Glutamatergic neuron (in vitro differentiated cells): ENCODE data around the gene SH3GL2. TPM values are rescaled to one million over a fixed set of nuclear protein-coding genes. Genes with fewer than 3 reads are reported as not detected.

ENCODE experiments used
- DNase-seq: peaks from one replicate; pipeline ENCODE4 v3.0.0; 2022
- H3K27ac Mint-ChIP-seq: one replicate; pipeline ENCODE4 v1.8.0; 2020; ENCODE audit warnings: mild to moderate bottlenecking, mixed read lengths, inconsistent platforms; ENCODE audit not compliant: unreplicated experiment
- H3K27me3 Mint-ChIP-seq: one replicate; pipeline ENCODE4 v1.8.0; 2020; ENCODE audit warnings: mild to moderate bottlenecking, moderate library complexity, mixed read lengths, inconsistent platforms; ENCODE audit not compliant: unreplicated experiment
- H3K36me3 Mint-ChIP-seq: one replicate; pipeline ENCODE4 v1.8.0; 2020; ENCODE audit warnings: mild to moderate bottlenecking, mixed read lengths, inconsistent platforms; ENCODE audit not compliant: unreplicated experiment
- H3K4me1 Mint-ChIP-seq: one replicate; pipeline ENCODE4 v1.8.0; 2020; ENCODE audit warnings: mild to moderate bottlenecking, low read depth, mixed read lengths, inconsistent platforms; ENCODE audit not compliant: unreplicated experiment
- H3K4me3 Mint-ChIP-seq: one replicate; pipeline ENCODE4 v1.8.0; 2020; ENCODE audit warnings: mild to moderate bottlenecking, mixed read lengths, inconsistent platforms; ENCODE audit not compliant: unreplicated experiment
- H3K9me3 Mint-ChIP-seq: one replicate; pipeline ENCODE4 v1.8.0; 2020; ENCODE audit warnings: mild to moderate bottlenecking, moderate library complexity, mixed read lengths, inconsistent platforms; ENCODE audit not compliant: unreplicated experiment
- CTCF ChIP-seq: fragments of 200-600 bp; sonication (generic); IDR thresholded peaks from one replicate; pipeline ENCODE4 v1.5.0; 2021; ENCODE audit not compliant: partially characterized antibody, unreplicated experiment
- total RNA-seq: library from RNA; stranded (reverse); fragmentation: NEBNext Ultra II Directional; extraction: Animal tissue kit (Norgen Biotek cat#: 25700); gene quantifications from one replicate; pipeline ENCODE4 v1.2.1, GENCODE V29; 2021; ENCODE audit not compliant: unreplicated experiment

The SH3GL2 gene
- total RNA-seq, 1 donor from 2014 or later: 8.1 TPM

- H3K9me3 Mint-ChIP-seq: no peaks in the 10 kb centered on the region
- TF ChIP-seq CTCF: no peak
- H3K4me3 Mint-ChIP-seq: no peak overlapping the region
- H3K4me1 Mint-ChIP-seq: no peaks in the 10 kb centered on the region
- H3K27me3 Mint-ChIP-seq: no peaks in the 10 kb centered on the region
- H3K36me3 Mint-ChIP-seq: no peaks in the 10 kb centered on the region
- no peak for DNase-seq
- no peak overlapping the region for H3K27ac Mint-ChIP-seq
Observed at GRCh38 chr9:17688834-17689233, 110.0 kb downstream of the SH3GL2 start.

GRCh38 chr9:17694336-17694735 lies 115.5 kb downstream of the SH3GL2 start:
- Mint-ChIP-seq H3K27ac (no peak overlapping the region), H3K36me3 (no peaks in the 10 kb centered on the region), H3K9me3 (no peaks in the 10 kb centered on the region), H3K27me3 (no peaks in the 10 kb centered on the region), H3K4me1 (peaks cover 1% of the 10 kb centered on the region), H3K4me3 (no peak overlapping the region)
- TF ChIP-seq CTCF: no peak
- no peak for DNase-seq

GRCh38 chr9:17695482-17695881 lies 116.6 kb downstream of the SH3GL2 start:
- H3K27ac Mint-ChIP-seq: no peak overlapping the region
- no peak overlapping the region for H3K4me3 Mint-ChIP-seq
- H3K9me3 Mint-ChIP-seq: no peaks in the 10 kb centered on the region
- no peak for TF ChIP-seq CTCF
- H3K27me3 Mint-ChIP-seq: no peaks in the 10 kb centered on the region
- DNase-seq: no peak
- no peaks in the 10 kb centered on the region for H3K36me3 Mint-ChIP-seq
- H3K4me1 Mint-ChIP-seq: peaks cover 11% of the 10 kb centered on the region

- Mint-ChIP-seq H3K27me3 (no peaks in the 10 kb centered on the region), H3K36me3 (no peaks in the 10 kb centered on the region), H3K27ac (no peak overlapping the region), H3K9me3 (no peaks in the 10 kb centered on the region), H3K4me1 (peaks cover 13% of the 10 kb centered on the region), H3K4me3 (no peak overlapping the region)
- no peak for TF ChIP-seq CTCF
- DNase-seq: no peak
Observed at GRCh38 chr9:17699615-17700330, 120.9 kb downstream of the SH3GL2 start.

- H3K27me3 Mint-ChIP-seq: peaks cover 2% of the 10 kb centered on the region
- no peaks in the 10 kb centered on the region for H3K9me3 Mint-ChIP-seq
- no peak for DNase-seq
- no peak for TF ChIP-seq CTCF
- H3K36me3 Mint-ChIP-seq: no peaks in the 10 kb centered on the region
- H3K27ac Mint-ChIP-seq: no peak overlapping the region
- H3K4me3 Mint-ChIP-seq: no peak overlapping the region
- H3K4me1 Mint-ChIP-seq: no peaks in the 10 kb centered on the region
Observed at GRCh38 chr9:17706347-17706746, 127.5 kb downstream of the SH3GL2 start.
